ENCODE results near the gene AKR1C3.

The AKR1C3 gene

DNA sequence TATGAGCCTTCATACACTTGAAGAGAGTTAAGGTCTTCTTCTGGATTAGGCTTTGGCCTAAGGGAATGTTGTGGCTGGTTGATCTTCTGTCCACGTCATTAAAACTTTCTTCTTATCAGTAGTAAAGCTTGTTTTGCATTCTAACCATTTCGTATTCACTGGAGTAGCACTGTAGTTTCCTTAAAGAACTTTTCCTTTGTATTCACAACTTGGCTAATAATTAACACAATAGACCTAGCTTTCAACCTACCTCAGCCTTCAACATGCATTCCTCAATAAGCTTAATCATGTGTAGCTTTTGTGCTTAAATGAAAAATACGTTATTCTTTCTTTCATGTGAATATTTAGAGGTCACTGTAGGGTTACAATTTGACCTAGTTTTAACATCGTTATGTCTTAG is 48.0 kb downstream of the AKR1C3 start:
- DNase-seq (ENCODE audit: low spot score), result no peak

DNA sequence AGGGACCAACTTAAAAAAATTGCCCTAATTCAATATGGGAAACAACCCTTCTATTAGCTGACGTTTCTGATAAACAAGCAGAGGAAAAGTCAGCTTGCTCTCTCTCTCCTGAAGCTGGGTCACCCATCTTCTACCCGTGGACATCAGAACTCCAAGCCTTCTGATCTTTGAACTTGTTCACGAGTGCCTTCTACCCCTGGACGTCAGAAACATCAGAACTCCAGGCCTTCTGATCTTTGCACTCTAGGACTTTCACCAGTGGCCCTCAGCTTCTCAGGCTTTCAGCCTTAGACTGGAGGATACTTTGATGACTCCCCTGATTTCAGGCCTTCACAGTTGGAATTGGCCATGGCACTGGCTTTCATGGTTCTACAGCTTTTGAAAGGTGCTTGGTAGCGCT is 48.9 kb downstream of the AKR1C3 start:
- no peak for DNase-seq (ENCODE audit: low spot score)

- no peak for DNase-seq (ENCODE audit: low spot score)
Measured at GRCh38 chr10:5146920-5147254, 52.7 kb downstream of the AKR1C3 start.

GRCh38 chr10:5147255-5147980 is 53.2 kb downstream of the AKR1C3 start:
- no peak for DNase-seq (ENCODE audit: low spot score)

DNA sequence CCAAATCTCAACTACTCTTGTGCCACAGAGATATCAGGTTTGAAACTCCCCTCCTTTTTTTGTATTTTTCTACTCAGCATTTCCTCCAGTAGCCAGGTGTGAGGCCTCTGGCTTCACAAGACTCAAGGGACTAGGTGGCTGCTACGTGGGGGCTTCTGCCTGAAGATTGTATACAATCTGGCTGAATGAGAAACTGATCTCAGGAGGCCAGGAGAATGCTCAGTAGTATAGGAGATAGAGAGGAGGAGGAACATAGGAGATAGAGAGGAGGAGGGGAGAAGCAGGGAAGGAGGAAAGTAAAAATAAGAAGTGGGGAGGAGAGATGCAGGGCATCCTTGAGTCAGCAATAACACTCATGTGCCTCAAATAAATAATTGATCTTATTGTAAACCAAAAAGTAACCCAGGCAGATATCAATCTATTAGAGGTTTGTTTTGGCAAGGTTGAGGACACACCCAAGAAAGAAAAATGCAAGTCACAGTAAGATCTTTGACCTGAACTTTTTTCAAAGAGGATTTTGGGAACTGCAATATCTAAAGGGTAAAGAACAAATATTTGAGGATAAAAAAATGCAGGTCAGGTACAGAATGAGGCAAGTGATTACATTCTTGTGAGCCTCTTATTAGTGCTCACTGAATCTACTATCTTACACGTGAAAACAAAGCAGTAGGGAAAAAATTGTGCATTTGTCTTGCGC is 53.9 kb downstream of the AKR1C3 start:
- DNase-seq (ENCODE audit: low spot score), result no peak

GRCh38 chr10:5148678-5149032 is 54.4 kb downstream of the AKR1C3 start:
- no peak for DNase-seq (ENCODE audit: low spot score)

GRCh38 chr10:5151076-5151475 is 56.9 kb downstream of the AKR1C3 start:
- DNase-seq (ENCODE audit: low spot score), result no peak

DNA sequence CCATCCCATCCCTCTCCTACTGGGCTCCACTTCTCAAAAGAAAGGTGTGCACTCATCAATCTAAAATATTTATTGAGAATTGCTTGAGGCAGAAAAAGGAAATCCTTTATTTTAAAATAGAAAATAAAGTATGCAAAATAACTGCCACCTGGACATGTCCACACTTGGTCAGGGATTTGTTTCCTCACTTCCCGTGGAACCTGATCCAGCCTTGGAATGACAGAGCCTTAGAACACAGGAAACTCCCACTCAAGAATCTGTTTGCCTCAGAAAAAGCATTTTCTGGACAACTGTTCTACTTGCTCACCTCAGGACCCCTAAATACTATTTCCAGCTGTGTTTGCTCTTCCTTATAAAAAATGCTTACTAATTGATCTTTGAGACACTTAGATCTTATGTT is 61.7 kb downstream of the AKR1C3 start:
- no peak for DNase-seq (ENCODE audit: low spot score)

Measured in germinal center (tissue), 1 donor.